ENCODE results near the gene KRTAP4-6.
"Not testable (repeated sequence)": the region's sequence is repeated elsewhere in the genome, so short reads cannot be mapped to it uniquely, and the experiment has no call there.

The KRTAP4-6 gene

DNA sequence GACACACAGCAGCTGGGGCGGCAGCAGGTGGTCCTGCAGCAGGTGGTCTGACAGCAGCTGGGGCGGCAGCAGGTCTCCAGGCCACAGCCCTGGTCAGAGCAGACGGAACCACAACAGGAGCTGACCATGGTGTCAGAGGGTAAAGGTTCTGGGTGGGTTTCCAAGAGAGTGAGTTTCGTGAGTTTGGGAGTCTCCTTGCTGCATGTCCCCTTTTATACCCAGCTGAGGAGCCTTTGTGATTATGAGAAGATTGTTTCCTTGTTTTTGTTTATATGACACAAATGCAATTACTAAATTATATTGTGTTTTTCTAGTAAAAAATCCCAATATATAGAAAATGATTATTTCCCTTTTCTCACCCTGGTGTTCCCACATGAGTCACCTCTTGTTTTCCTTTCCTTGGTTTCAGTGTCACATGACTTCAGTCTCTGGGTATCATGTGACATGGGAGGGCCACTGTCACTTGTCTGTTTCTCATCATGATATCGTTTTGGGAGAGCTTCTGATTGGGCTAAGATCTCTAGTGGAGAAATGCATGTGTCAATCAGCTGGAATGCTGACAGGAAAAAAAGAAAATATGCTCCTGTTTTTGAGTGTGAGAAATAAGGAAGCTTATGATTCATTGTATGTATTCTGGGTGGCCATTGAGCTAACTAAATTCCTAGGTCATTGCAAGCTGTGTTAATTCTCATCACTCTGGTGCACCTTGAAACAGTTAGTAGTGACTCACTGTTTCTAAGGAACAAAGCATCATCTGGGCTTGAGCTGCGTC lies at the start of gene KRTAP4-6:
Gene KRTAP4-6, minus strand, starts transcription at position 185 of the 772 bp plus-strand sequence. Its CDS starts 57 bp downstream, at position 128.
- no peak for DNase-seq

DNA sequence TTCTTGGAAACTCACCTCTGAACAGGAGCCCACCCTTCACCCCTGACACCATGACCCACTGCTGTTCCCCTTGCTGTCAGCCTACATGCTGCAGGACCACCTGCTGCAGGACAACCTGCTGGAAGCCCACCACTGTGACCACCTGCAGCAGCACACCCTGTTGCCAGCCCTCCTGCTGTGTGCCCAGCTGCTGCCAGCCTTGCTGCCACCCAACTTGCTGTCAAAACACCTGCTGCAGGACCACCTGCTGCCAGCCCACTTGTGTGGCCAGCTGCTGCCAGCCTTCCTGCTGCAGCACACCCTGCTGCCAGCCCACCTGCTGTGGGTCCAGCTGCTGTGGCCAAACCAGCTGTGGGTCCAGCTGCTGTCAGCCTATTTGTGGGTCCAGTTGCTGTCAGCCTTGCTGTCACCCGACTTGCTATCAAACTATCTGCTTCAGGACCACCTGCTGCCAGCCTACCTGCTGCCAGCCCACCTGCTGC lies 49.5 kb upstream of the KRTAP4-6 start, which contains the start of gene KRTAP9-1:
Gene KRTAP9-1, plus strand, starts transcription at position 51 of the 482 bp plus-strand sequence. Its CDS starts 0 bp downstream, at position 51.
- DNase-seq = not testable (repeated sequence)

DNA sequence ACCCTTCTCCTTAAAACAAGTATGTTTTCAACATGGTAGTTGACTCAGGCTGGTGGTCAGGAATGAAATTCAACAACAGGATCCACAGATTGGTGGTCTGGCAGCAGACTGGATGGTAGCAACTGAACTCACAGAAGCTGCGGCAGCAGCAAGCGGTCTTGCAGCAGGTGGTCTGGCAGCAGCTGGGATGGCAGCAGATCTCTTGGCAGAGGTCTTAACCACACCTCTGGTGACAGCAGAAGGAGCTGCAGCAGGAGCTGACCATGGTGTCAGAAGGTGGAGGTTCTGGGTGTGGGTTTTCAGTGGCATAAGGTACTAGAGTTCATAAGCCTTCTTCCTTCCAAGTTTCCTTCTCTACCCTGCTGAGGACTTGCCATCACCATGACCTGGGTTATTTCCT lies 46.5 kb upstream of the KRTAP4-6 start:
- DNase-seq = no peak

DNA sequence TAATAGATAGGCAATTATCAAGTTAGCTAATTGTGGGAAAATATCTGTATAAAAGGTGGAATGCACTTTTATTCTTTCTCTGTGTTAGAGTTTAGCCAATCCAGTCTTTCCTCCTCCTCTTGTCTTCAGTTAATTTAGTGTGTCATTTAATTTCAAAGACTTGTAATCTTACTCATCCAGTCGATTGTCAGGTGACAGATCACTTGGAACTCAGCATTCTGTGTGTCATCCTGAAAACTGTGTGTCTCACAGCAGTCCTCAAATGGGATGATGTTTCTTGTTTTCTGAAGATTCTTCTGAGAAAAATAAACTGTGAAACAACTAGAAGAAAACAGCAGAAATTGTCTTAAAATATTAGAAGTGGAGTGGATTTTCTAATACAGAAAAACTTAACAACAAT lies 44.7 kb upstream of the KRTAP4-6 start:
- DNase-seq = no peak

DNA sequence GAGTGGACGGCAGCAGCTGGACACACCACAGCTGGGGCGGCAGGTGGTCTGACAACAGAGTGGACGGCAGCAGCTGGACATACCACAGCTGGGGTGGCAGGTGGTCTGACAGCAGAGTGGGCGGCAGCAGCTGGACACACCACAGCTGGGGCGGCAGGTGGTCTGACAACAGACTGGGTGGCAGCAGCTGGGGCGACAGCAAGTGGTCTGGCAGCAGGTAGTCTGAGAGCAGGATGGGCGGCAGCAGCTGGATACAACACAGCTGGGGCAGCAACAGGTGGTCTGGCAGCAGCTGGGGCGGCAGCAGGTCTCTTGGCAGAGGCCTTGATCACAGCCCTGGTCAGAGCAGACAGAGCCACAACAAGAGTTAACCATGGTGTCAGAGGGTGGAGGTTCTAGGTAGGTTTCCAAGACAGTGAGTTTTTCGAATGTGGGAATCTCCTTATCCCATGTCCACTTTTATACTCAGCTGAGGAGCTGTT lies 44.2 kb upstream of the KRTAP4-6 start, which contains the start of gene KRTAP4-1:
Gene KRTAP4-1, minus strand, starts transcription at position 432 of the 482 bp plus-strand sequence. Its CDS starts 57 bp downstream, at position 375.
- no peak for DNase-seq

DNA sequence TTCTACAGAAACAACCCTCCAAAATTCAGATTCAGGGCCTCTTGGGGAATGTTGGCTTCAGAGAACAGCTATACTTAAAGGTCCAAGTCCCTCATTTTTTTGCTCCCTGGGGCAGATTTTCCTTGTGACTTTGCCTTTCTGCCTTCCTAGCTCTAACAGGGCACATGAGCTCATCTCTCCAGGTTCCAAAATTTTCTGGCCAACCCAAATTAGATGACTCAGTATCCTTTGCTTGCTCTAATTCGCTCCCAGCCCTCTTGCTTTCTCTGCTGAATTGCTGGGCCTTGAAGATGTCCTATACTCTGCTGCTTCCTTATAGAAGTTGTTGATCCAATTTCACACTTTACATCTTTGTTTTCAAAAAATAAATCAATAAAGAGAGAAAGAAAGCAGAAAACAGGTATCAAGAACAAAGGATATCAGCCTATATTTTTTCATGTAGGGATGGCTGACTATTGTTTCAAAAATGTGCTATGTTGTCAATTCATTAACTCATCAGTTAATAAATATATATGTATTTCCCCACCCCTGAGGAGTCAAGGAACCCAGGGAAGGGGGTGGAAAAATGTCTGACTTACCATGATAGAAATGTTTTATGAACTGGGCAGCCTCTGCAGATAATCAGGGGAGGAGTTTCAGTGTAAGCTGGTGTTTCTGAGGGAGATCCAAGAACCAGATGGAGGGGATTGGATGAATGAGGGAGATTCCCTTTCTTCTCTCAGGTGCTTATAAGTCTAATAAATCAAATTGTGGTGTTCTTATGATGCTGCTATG lies 38.7 kb upstream of the KRTAP4-6 start:
- no peak for DNase-seq

DNA sequence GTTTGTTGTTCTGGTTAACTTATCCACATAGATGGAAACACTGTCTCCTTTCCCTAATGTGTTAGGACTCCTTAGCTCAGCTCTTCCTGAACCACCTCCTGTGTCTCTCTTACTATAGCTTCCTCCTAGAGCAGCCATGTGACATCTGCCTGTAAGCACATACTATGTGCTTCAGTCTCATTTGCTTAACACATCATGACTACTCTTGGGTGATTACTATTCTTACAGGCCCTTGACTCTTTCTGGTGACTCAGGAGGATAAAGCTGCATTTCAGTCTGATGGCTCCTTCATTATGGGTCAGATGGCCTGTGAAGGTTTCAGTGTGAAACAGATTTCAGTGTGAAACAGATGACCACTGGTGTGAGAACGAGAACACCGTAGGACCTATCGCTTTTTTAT lies 38.0 kb upstream of the KRTAP4-6 start:
- DNase-seq = no peak

DNA sequence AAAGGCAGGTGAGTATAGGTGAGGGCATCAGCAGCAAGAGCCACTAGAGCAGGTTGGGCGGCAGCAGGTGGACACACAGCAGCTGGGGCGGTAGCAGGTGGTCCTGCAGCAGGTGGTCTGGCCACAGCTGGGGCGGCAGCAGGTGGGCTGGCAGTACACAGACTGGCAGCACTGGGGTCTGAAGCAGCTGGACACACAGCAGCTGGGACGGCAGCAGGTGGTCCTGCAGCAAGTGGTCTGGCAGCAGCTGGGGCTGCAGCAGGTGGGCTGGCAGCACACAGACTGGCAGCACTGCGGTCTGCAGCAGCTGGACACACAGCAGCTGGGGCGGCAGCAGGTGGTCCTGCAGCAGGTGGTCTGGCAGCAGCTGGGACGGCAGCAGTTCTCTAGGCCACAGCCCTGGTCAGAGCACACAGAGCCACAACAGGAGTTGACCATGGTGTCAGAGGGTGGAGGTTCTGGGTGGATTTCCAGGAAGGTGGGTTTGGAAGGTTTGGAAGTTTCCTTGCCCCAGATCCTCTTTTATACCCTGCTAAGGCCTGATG lies 37.5 kb upstream of the KRTAP4-6 start, which contains the start of gene KRTAP4-2:
Gene KRTAP4-2, minus strand, starts transcription at position 495 of the 545 bp plus-strand sequence. Its CDS starts 57 bp downstream, at position 438.
- no peak for DNase-seq

DNA sequence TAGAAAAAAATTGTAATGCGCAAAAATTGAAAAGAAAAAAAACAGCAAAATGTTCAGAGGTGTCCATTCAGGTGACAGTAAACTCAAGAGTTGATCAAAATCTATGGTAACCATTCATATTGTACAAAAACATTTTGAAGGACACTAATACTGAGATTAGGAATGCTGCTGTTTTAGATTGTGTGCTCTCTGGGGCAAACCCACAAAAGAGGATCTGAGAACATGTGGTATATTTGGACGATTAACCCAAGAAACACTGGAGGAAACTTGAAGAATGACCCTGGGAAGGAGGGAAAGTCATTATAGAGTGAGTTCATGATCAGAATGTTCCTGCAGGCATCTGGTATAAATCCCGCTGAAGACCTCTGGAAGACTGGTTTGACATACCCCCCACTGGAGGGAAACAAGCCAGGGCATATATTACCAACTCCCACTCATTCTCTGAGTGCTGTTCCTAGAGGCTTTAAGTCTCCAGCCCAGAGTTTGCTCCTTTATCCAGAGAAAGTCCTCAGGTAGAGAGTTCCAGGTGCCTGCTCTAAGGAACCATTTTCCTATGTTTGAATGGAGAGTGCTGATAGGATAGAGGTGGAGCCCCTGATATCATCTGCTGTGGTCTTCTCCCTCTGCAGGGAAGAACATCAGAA lies 36.5 kb upstream of the KRTAP4-6 start:
- DNase-seq = no peak

DNA sequence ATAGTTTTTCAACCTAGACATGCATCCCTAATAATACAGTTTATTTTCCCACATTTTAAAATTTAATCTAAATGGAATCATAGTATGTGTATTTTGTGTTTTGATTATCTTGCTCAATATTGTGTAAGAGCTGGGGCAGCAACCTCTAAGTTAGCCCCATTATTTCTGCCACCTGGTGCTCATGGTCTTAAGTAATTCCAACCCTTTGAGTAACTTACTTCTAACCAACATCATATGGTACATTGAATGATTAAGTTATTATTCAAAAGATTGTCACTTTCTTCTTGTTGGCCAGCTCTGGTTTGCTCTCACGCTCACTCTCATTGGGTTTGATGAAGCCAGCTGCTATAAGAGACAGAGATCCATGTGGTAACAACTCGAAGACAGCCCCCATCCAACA lies 31.5 kb upstream of the KRTAP4-6 start:
- DNase-seq = no peak

DNA sequence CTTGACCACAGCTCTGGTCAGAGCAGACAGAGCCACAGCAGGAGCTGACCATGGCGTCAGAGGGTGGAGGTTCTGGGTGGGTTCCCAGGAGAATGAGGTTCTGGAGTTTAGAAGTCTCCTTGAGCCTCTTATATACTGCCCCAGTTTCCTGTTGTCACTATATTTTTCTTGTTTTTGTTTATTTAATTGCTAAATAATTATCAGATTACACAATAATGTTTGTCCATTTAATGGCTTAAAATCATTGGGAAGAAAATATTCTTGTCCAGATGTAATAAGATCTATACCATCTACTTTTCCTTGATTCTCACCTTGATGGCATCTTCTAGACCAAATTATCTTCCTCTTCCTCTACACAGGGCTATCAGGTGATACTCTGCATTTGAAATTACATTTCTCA lies 27.8 kb upstream of the KRTAP4-6 start, which contains the start of gene KRTAP4-3:
Gene KRTAP4-3, minus strand, starts transcription at position 101 of the 400 bp plus-strand sequence. Its CDS starts 49 bp downstream, at position 52.
- DNase-seq = no peak

DNA sequence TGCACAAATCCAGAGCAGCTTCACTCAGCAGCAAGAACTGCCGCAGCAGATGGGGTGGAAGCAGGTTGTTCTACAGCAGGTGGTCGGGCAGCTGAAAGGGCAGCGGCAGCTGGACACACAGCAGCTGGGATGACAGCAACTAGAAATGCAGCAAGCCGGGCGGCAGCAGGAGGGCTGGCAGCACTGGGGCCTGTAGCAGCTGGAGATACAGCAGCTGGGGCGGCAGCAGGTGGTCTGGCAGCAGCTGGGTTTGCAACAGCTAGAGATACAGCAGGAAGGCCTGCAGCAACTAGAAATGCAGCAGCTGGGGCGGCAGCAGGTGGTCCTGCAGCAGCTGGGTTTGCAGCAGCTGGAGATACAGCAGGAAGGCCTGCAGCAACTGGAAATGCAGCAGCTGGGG lies 27.2 kb upstream of the KRTAP4-6 start:
- DNase-seq = no peak

DNA sequence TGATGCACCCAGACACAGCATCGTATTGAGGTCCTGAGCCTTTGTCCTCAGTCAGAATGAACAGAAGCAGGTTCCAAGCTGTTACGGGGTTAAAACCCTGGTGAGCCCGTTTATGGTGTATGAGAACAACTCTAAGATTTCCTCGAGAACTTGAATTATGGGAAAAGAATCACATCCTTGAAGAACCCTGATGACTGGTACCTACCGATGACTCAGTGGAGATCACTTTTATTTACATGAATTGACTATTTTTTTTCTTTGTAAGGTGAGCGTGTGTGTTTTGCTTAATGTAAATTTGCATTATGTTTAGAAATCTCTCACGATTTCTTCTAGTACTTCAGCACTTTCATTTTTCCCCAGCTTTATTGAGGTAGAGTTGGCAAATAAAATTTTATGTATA lies 23.5 kb upstream of the KRTAP4-6 start:
- DNase-seq = no peak

DNA sequence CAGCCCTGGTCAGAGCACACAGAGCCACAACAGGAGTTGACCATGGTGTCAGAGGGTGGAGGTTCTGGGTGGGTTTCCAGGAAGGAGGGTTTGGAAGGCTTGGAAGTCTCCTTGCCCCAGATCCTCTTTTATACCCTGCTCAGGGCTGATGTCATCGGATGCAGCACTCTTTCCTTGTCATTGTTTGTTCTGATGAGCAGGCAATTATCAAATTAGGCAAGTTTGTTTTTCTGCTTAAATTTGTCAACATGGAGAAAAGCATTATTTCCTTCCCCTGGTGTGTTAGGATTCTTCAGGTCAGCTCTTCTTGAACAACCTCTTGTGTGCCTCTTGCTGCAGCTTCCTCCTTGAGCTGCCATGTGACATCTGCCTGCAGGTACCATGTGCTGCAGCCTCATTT lies 20.3 kb upstream of the KRTAP4-6 start, which contains the start of gene KRTAP4-4:
Gene KRTAP4-4, minus strand, starts transcription at position 101 of the 400 bp plus-strand sequence. Its CDS starts 57 bp downstream, at position 44.
- no peak for DNase-seq

DNA sequence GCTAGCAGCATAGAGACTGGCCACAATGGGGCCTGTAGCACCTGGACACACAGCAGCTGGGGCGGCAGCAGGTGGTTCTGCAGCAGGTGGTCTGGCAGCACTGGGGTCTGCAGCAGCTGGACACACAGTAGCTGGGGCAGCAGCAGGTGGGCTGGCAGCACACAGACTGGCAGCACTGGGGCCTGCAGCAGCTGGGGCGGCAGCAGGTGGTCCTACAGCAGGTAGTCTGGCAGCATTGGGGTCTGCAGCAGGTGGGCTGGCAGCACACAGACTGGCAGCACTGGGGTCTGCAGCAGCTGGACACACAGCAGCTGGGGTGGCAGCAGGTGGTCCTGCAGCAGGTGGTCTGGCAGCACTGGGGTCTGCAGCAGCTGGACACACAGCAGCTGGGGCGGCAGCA lies 19.8 kb upstream of the KRTAP4-6 start:
- DNase-seq = not testable (repeated sequence)

DNA sequence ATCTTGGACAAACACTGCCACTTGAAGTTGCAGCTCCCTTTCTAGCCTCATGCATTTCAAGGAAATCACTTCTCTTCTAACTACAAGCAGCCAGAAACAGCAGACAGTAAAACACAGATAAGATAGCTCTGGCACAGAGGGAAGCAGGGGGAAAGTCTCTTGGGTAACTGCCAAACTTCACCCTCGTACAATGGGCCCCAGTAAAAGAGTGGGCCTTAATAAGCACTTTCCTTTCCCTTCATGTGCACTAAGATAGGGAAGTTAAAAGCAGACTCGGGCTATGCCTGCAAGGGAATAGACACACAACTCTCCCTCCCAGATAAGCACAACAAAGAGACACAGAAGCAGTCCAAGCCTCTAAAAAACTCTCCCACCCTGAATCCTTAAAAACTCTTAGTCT lies 13.5 kb upstream of the KRTAP4-6 start:
- DNase-seq = no peak

DNA sequence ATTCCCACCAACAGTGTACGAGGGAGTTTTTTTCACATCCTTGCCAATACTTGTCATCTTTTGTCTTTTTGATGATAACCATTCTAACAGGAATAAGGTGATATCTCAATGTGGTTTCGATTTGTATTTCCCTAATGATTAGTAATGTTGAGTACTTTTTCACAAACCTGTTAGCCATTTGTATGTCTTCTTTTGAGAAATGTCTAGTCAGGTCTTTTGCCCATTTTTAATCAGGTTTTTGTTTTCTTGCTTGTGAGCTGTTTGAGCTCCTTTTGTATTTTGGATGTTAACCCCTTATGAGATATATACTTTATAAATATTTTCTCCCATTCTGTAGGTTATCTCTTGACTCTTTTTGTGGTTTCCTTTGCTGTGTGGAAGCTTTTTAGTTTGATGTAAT lies 11.2 kb upstream of the KRTAP4-6 start:
- no peak for DNase-seq

DNA sequence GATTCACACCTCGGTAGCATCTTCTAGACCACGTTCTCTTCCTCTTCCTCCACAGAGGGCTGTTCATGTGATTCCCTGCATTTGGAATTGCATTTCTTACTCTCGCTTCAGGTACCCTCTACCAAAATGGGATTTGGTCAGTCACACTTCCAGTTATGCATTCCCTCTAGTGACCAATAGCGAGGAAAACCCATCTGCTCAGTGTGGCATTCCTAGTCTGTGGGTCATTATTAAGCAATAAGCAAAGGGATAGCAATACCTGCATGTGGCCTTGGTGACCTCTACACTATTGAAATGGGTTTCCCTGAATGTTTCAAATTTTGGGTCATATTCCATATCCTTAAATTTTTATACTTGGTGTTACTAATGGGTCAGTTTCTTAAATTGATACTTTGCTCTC lies 9.7 kb upstream of the KRTAP4-6 start:
- DNase-seq = no peak

DNA sequence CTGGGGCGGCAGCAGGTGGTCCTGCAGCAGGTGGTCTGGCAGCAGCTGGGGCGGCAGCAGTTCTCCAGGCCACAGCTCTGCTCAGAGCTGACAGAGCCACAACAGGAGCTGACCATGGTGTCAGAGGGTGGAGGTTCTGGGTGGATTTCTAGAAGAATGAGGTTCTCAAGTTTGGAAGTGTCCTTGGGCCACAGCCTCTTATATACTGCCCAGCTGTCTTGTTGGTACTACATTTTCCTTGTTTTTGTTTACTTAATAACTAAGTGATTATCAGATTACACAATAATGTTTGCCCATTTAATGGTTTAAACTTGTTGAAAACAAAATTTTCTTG lies 9.3 kb upstream of the KRTAP4-6 start, which contains the start of gene KRTAP4-5:
Gene KRTAP4-5, minus strand, starts transcription at position 174 of the 334 bp plus-strand sequence. Its CDS starts 58 bp downstream, at position 116.
- no peak for DNase-seq

DNA sequence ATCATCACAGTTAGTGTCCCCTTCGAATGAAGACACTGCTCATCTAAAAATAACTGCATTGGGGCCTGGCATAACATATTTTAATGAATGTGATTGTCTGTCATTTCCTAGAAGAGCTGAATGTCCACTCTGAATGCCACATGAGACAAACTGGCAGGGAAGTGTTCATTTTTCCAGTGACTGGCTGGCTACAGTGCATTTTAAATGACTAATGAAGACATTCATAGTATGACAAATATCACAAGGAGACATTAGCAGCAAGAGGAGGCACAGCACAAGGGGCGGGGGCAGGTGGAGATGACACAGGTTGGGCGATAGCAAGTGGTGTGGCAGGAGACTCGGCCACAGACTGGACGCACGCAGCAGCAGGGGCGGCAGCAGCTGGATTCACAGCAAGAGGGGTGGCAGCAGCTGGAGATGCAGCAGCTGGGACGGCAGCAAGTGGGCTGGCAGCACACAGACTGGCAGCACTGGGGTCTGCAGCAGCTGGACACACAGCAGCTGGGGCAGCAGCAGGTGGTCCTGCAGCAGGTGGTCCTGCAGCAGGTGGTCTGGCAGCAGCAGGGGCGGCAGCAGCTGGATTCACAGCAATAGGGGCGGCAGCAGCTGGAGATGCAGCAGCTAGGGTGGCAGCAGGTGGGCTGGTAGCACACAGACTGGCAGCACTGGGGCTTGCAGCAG lies 8.8 kb upstream of the KRTAP4-6 start:
- DNase-seq = not testable (repeated sequence)

DNA sequence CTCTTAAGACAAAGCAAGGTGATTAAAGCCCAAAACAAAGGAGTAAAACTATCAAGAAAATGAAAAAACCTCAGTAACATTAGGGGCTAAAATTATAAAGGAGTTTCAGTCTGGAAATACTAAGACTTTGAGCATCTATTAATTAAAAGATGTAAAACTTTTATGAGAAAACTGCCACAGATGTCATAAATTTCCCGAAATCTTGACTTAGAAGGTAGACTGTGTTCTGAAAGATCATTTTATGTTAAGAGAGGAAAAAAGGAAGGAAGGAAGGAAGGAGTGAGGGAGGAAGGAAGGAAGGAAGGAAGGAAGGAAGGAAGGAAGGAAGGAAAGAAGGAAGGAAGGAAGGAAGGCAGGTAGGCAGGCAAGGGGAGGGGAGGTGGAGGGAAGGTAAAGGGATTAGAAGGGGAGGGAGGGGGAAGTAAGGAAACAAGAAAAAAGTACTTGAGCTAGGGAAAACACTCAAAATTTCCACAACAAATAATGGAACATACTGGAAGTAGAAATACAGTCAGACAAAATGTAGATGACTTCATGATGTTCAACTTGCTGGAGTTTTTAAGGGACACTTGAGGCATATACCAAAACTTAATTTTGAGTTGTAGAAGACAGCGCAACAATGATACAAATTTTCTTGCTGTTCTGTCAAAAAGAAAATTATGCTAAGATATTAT lies 7.3 kb upstream of the KRTAP4-6 start:
- DNase-seq = no peak
